Inferior parietal cortex (tissue), 1 donor: Measurements from ENCODE around the gene MAGI2.
A peak's percentile ranks its signal among the peaks of the same experiment; 100 is the strongest.
"Not testable (repeated sequence)": the region's sequence is repeated elsewhere in the genome, so short reads cannot be mapped to it uniquely, and the experiment has no call there.

Source experiments
- DNase-seq: peaks from one replicate; pipeline ENCODE4 v3.0.0-alpha.2; 2016; ENCODE audit errors: extremely low spot score

MAGI2 gene

GRCh38 chr7:79159040-79159664 is 294.3 kb downstream of the MAGI2 start:
- no peak for DNase-seq

- no peak for DNase-seq
Observed at GRCh38 chr7:79157281-79157680, 296.2 kb downstream of the MAGI2 start.

GRCh38 chr7:79149831-79150230 is 303.6 kb downstream of the MAGI2 start:
- DNase-seq: no peak

- DNase-seq: no peak
Observed at GRCh38 chr7:79142706-79143105, 310.8 kb downstream of the MAGI2 start.

- no peak for DNase-seq
Observed at GRCh38 chr7:79141252-79141651, 312.2 kb downstream of the MAGI2 start.

- DNase-seq: no peak
Observed at GRCh38 chr7:79137942-79138341, 315.5 kb downstream of the MAGI2 start.

- no peak for DNase-seq
Observed at GRCh38 chr7:79132844-79133451, 320.5 kb downstream of the MAGI2 start.

- DNase-seq: no peak
Observed at GRCh38 chr7:79130715-79131114, 322.8 kb downstream of the MAGI2 start.

- DNase-seq: no peak
Observed at GRCh38 chr7:79124331-79124730, 329.1 kb downstream of the MAGI2 start.

GRCh38 chr7:79118143-79118542 is 335.3 kb downstream of the MAGI2 start:
- no peak for DNase-seq

GRCh38 chr7:79096361-79096805 is 357.1 kb downstream of the MAGI2 start:
- DNase-seq: no peak

- DNase-seq: no peak
Observed at GRCh38 chr7:79093421-79093820, 360.0 kb downstream of the MAGI2 start.

- no peak for DNase-seq
Observed at GRCh38 chr7:79091661-79092060, 361.8 kb downstream of the MAGI2 start.

- no peak for DNase-seq
Observed at GRCh38 chr7:79091011-79091410, 362.5 kb downstream of the MAGI2 start.

GRCh38 chr7:79090543-79090942 is 362.9 kb downstream of the MAGI2 start:
- DNase-seq: no peak

- DNase-seq: no peak
Observed at GRCh38 chr7:79084423-79084822, 369.0 kb downstream of the MAGI2 start.

- no peak for DNase-seq
Observed at GRCh38 chr7:79079919-79080554, 373.4 kb downstream of the MAGI2 start.

- no peak for DNase-seq
Observed at GRCh38 chr7:79078273-79078672, 375.2 kb downstream of the MAGI2 start.

- not testable (repeated sequence) for DNase-seq
Observed at GRCh38 chr7:79071187-79071586, 382.3 kb downstream of the MAGI2 start.

- DNase-seq: no peak
Observed at GRCh38 chr7:79064187-79064823, 389.2 kb downstream of the MAGI2 start.

GRCh38 chr7:79063019-79063698 is 390.3 kb downstream of the MAGI2 start:
- peak; percentile 55 for DNase-seq

- no peak for DNase-seq
Observed at GRCh38 chr7:79060498-79060897, 393.0 kb downstream of the MAGI2 start.
